H9 (cell line): ENCODE measurements around the gene TAS2R14. TPM values are rescaled to one million over a fixed set of nuclear protein-coding genes. Genes with fewer than 3 reads are reported as not detected.

Experiments
- DNase-seq: peaks from one replicate; pipeline ENCODE4 v3.0.0-alpha.2; 2017
- H2AFZ ChIP-seq: one replicate; pipeline ENCODE4 v1.6.1; 2013; ENCODE audit warnings: mild to moderate bottlenecking, low read length, control low read depth, moderate library complexity
- H2AK5ac ChIP-seq: 2 replicates; pipeline ENCODE4 v1.6.1; 2013; ENCODE audit warnings: low read length, control low read depth, mixed read lengths; ENCODE audit not compliant: insufficient read length
- H2BK120ac ChIP-seq: one replicate; pipeline ENCODE4 v1.6.1; 2013; ENCODE audit warnings: low read depth, mild to moderate bottlenecking, low read length, control low read depth, inconsistent platforms; ENCODE audit not compliant: poor library complexity, severe bottlenecking
- H2BK12ac ChIP-seq: 2 replicates; pipeline ENCODE4 v1.6.1; 2013; ENCODE audit warnings: low read length, control low read depth, mixed read lengths, low read depth; ENCODE audit not compliant: insufficient read length
- H2BK15ac ChIP-seq: 2 replicates; pipeline ENCODE4 v1.6.1; 2013; ENCODE audit warnings: low read depth, low read length, control low read depth
- H2BK20ac ChIP-seq: one replicate; pipeline ENCODE4 v1.6.1; 2013; ENCODE audit warnings: low read depth, mild to moderate bottlenecking, low read length, control low read depth, inconsistent platforms; ENCODE audit not compliant: poor library complexity, severe bottlenecking
- H2BK5ac ChIP-seq: 2 replicates; pipeline ENCODE4 v1.6.1; 2013; ENCODE audit warnings: low read length, control low read depth, mixed read lengths; ENCODE audit not compliant: insufficient read length
- H3K14ac ChIP-seq: 2 replicates; pipeline ENCODE4 v1.6.1; 2013; ENCODE audit warnings: low read length, control low read depth; ENCODE audit not compliant: insufficient read depth
- H3K18ac ChIP-seq: 2 replicates; pipeline ENCODE4 v1.6.1; 2013; ENCODE audit warnings: low read depth, mild to moderate bottlenecking, mixed read lengths, low read length, control low read depth; ENCODE audit not compliant: insufficient read length
- H3K23ac ChIP-seq: 2 replicates; pipeline ENCODE4 v1.6.1; 2013; ENCODE audit warnings: low read length, control low read depth, mixed read lengths, low read depth; ENCODE audit not compliant: insufficient read length
- H3K23me2 ChIP-seq: 2 replicates; pipeline ENCODE4 v1.6.1; 2013; ENCODE audit warnings: low read depth, mild to moderate bottlenecking, mixed read lengths, low read length, control low read depth; ENCODE audit not compliant: insufficient read length, poor library complexity, severe bottlenecking
- H3K27ac ChIP-seq: 2 replicates; pipeline ENCODE4 v1.5.1; 2013; ENCODE audit warnings: low read length, control low read depth, mixed read lengths, low read depth; ENCODE audit not compliant: insufficient read length
- H3K27me3 ChIP-seq: 2 replicates; pipeline ENCODE4 v1.6.1; 2013; ENCODE audit warnings: low read length, control low read depth, inconsistent platforms; ENCODE audit not compliant: insufficient read depth
- H3K4ac ChIP-seq: 2 replicates; pipeline ENCODE4 v1.6.1; 2013; ENCODE audit warnings: low read depth, mild to moderate bottlenecking, control low read depth, inconsistent platforms, low read length, moderate library complexity
- H3K4me1 ChIP-seq: 2 replicates; pipeline ENCODE4 v1.6.1; 2013; ENCODE audit warnings: low read length, control low read depth, inconsistent platforms; ENCODE audit not compliant: insufficient read depth
- H3K4me2 ChIP-seq: 2 replicates; pipeline ENCODE4 v1.6.1; 2013; ENCODE audit warnings: low read length, control low read depth, mixed read lengths; ENCODE audit not compliant: insufficient read length, insufficient read depth
- H3K56ac ChIP-seq: 2 replicates; pipeline ENCODE4 v1.6.1; 2013; ENCODE audit warnings: low read depth, mild to moderate bottlenecking, mixed read lengths, low read length, control low read depth; ENCODE audit not compliant: insufficient read length
- H3K79me1 ChIP-seq: 2 replicates; pipeline ENCODE4 v1.6.1; 2013; ENCODE audit warnings: low read depth, mild to moderate bottlenecking, moderate library complexity, low read length, control low read depth, inconsistent platforms; ENCODE audit not compliant: insufficient read depth, poor library complexity, severe bottlenecking
- H3K79me2 ChIP-seq: 2 replicates; pipeline ENCODE4 v1.6.1; 2013; ENCODE audit warnings: low read length, control low read depth, inconsistent platforms; ENCODE audit not compliant: insufficient read depth
- H3K9ac ChIP-seq: 2 replicates; pipeline ENCODE4 v1.6.1; 2013; ENCODE audit warnings: low read length, control low read depth, mixed read lengths; ENCODE audit not compliant: insufficient read length; ENCODE audit errors: extremely low read depth
- H3K9me3 ChIP-seq: one replicate; pipeline ENCODE4 v1.6.1; 2013; ENCODE audit warnings: low read depth, low read length, inconsistent platforms; ENCODE audit not compliant: control insufficient read depth
- H3T11ph ChIP-seq: one replicate; pipeline ENCODE4 v1.6.1; 2013; ENCODE audit warnings: mild to moderate bottlenecking, low read length, control low read depth, inconsistent platforms
- H4K20me1 ChIP-seq: one replicate; pipeline ENCODE4 v1.6.1; 2013; ENCODE audit not compliant: control insufficient read depth, insufficient read length, insufficient read depth
- H4K5ac ChIP-seq: 2 replicates; pipeline ENCODE4 v1.6.1; 2013; ENCODE audit warnings: low read depth, mild to moderate bottlenecking, mixed read lengths, low read length, control low read depth; ENCODE audit not compliant: insufficient read length
- H4K8ac ChIP-seq: replicated peaks from 2 replicates; pipeline ENCODE4 v1.6.1; 2013; ENCODE audit warnings: low read length, control low read depth, mixed read lengths, low read depth; ENCODE audit not compliant: insufficient read length
- H4K91ac ChIP-seq: 2 replicates; pipeline ENCODE4 v1.6.1; 2013; ENCODE audit warnings: low read depth, mild to moderate bottlenecking, moderate library complexity, mixed read lengths, low read length, control low read depth; ENCODE audit not compliant: insufficient read length
- H3K27ac Mint-ChIP-seq, 3 experiments: 2 replicates in 2 of 3; 3 replicates in 1 of 3; pipeline ENCODE4 v1.8.0; 2020 to 2021; ENCODE audit warnings: mixed read lengths in 3 of 3, mild to moderate bottlenecking in 1 of 3, moderate library complexity in 1 of 3
- H3K27me3 Mint-ChIP-seq: 2 replicates; pipeline ENCODE4 v1.8.0; 2021; ENCODE audit warnings: low read depth, mild to moderate bottlenecking, moderate library complexity, mixed read lengths
- H3K36me3 Mint-ChIP-seq, 3 experiments: 2 replicates in 2 of 3; 3 replicates in 1 of 3; pipeline ENCODE4 v1.8.0; 2020 to 2021; ENCODE audit warnings: low read depth in 3 of 3, mixed read lengths in 3 of 3; ENCODE audit not compliant: insufficient read depth in 1 of 3
- H3K4me1 Mint-ChIP-seq, 2 experiments: 2 replicates each; pipeline ENCODE4 v1.8.0; 2020; ENCODE audit warnings: mixed read lengths in 2 of 2
- H3K4me3 Mint-ChIP-seq, 2 experiments: 2 replicates in 1 of 2; 3 replicates in 1 of 2; pipeline ENCODE4 v1.8.0; 2020 to 2021; ENCODE audit warnings: mild to moderate bottlenecking in 2 of 2, mixed read lengths in 2 of 2, moderate library complexity in 1 of 2
- H3K9me3 Mint-ChIP-seq, 2 experiments: 2 replicates in 1 of 2; 3 replicates in 1 of 2; pipeline ENCODE4 v1.8.0; 2020; ENCODE audit warnings: mild to moderate bottlenecking in 2 of 2, mixed read lengths in 2 of 2, moderate library complexity in 1 of 2
- CTCF ChIP-seq: fragments of 200-600 bp; sonication (generic); conservative IDR thresholded peaks from 3 replicates; pipeline ENCODE4 v1.8.0; 2021; ENCODE audit warnings: antibody characterized with exemption, mild to moderate bottlenecking
- WGBS: extraction: QIAGEN DNeasy Blood & Tissue Kit; methylation state at CpG from one replicate; pipeline ENCODE4 v1.1.7; 2013; ENCODE audit warnings: missing lambda C conversion rate, low lambda C conversion rate, mixed read lengths; ENCODE audit not compliant: insufficient read length; ENCODE audit errors: extremely low coverage; 5-methylcytosine and 5-hydroxymethylcytosine counted together
- total RNA-seq: library from RNA; stranded (reverse); gene quantifications from 2 replicates; pipeline ENCODE4 v1.2.1, GENCODE V29; 2021

TAS2R14 gene
- total RNA-seq, 1 experiment from 2014 or later, result 2.1 TPM

- Histone ChIP-seq H3K23me2 (no peaks in the 10 kb centered on the region), H2BK15ac (no peak overlapping the region), H3K18ac (no peak overlapping the region), H3K9me3 (no peaks in the 10 kb centered on the region), H2AK5ac (no peak overlapping the region), H2AFZ (no peak overlapping the region), H2BK20ac (no peak overlapping the region), H3K9ac (no peak overlapping the region), H4K20me1 (no peaks in the 10 kb centered on the region), H3T11ph (no peak overlapping the region), H2BK12ac (no peak overlapping the region), H3K14ac (no peak overlapping the region), H3K27me3 (no peaks in the 10 kb centered on the region), H4K91ac (no peak overlapping the region), H3K4me1 (no peaks in the 10 kb centered on the region), H3K4me2 (no peak overlapping the region), H3K56ac (no peak overlapping the region), H2BK5ac (no peak overlapping the region), H4K5ac (no peak overlapping the region), H2BK120ac (no peak overlapping the region), H3K79me1 (no peaks in the 10 kb centered on the region), H4K8ac (no peak overlapping the region), H3K23ac (no peak overlapping the region), H3K79me2 (no peaks in the 10 kb centered on the region), H3K27ac (no peak overlapping the region), H3K4ac (no peak overlapping the region)
- no peak overlapping the region for H3K4me3 Mint-ChIP-seq
- no peak for TF ChIP-seq CTCF
- no peaks in the 10 kb centered on the region for H3K27me3 Mint-ChIP-seq
- H3K4me1 Mint-ChIP-seq, result no peaks in the 10 kb centered on the region
- peaks cover 2 to 15% (median 6%) of the 10 kb centered on the region in 3 experiments; a peak in 6 of 7 replicates for H3K36me3 Mint-ChIP-seq
- no peak for DNase-seq
- H3K9me3 Mint-ChIP-seq, result no peaks in the 10 kb centered on the region
- no peak overlapping the region for H3K27ac Mint-ChIP-seq
- no CpG with 5 or more reads among the region's 2 CpGs for WGBS
Measured at GRCh38 chr12:10967409-10967808, 28.3 kb upstream of the TAS2R14 start.
